ENCODE results near the gene MIB2. TPM values are rescaled to one million over a fixed set of nuclear protein-coding genes. Genes with fewer than 3 reads are reported as not detected.
A peak's percentile ranks its signal among the peaks of the same experiment; 100 is the strongest.
"Not testable (repeated sequence)": the region's sequence is repeated elsewhere in the genome, so short reads cannot be mapped to it uniquely, and the experiment has no call there.

The MIB2 gene
- total and polyA plus RNA-seq, 8 donors = 21.5 to 871 (median 137) TPM

DNA sequence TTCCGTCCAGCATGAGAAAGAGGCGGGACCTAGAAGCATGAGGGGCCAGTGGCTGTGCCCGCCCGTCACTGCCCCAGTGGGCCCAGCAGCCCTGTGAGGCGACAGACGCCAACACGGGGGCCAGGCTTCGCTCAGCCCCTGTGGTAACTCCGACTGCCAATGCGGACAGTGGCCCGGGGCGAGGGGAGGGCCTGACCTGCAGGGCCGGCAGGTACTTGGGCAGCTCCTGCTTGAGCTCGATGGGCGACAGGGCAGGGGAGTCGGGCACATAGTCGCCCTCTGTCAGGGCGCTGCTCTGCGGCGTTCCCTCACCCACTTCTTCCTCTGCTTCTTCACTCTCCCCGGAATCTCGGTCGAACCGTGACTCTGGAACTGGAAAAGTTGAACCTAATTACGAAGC is 24.8 kb downstream of the MIB2 start:
- H3K4me3 ChIP-seq; H3K27me3 ChIP-seq; H3K9me3 ChIP-seq; DNase-seq; intact Hi-C loops (cut with DNase I; ENCODE audit: low total_unique reads); H3K4me1 ChIP-seq; H3K27ac ChIP-seq: not testable (repeated sequence)
- WGBS, 5 donors = 84 to 98% (median 93%) methylated on average over 7 to 13 of the region's 25 CpGs; no CpG with 5 or more reads in 1 of the 5 donors
- peaks cover 15 to 64% (median 41%) of the 10 kb centered on the region in 4 donors for H3K36me3 ChIP-seq

DNA sequence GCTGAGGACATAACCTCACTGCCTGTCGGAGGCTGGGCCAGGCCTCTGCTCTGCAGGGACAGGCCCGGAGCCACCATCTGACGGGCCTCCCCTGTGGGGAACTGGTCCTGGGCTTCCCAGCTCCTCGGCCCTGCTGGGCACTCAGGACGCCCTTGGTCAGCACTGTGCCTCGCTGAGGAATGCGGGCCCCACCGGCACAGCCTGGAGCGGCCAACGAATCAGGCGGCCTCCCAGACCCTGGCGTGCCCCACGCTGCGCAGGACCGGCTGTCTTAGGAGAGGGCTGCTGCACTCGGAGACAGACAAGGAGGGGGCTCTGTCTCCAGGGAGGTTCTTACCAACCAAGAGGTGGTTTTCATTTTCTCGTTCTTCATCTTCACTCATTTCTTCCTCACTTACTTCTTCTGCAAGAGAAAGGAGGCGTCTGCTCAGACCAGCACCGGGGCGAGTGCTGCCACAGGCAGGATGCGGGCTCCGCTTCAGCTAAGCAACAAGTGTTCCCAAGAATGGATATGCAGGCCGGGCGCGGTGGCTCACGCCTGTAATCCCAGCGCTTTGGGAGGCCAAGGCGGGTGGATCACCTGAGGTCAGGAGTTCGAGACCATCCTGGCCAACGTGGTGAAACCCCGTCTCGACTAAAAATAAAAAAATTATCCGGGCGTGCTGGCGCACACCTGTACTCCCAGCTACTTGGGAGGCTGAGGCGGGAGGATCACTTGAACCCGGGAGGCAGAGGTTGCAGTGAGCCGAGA is 25.6 kb downstream of the MIB2 start:
- intact Hi-C loops (cut with DNase I; ENCODE audit: low total_unique reads); H3K27ac ChIP-seq; H3K27me3 ChIP-seq; H3K4me1 ChIP-seq; H3K9me3 ChIP-seq; DNase-seq; H3K4me3 ChIP-seq: not testable (repeated sequence)
- peaks cover 19 to 69% (median 44%) of the 10 kb centered on the region in 4 donors for H3K36me3 ChIP-seq
- WGBS, 5 donors = 94 to 97% (median 94%) methylated on average over 20 to 32 of the region's 38 CpGs

DNA sequence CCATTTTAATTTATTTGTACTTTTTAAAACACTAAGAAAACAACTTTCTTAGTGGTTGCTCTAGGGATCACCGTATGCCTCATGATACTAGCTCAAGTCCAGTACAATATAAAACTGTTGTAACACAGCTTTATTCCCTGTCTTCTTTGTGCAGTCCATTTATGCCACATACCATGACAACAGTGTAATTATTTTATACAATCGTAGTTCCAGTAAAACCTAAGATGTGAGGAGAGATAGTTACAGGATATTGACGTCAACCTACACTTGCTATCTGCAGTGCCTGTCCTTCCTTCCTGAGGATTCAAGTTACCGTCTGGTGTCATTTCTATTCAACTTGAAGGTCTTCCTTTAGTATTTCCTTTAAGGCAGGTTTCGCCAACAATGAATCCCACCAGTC is 31.0 kb downstream of the MIB2 start:
- H3K27me3 ChIP-seq; intact Hi-C loops (cut with DNase I; ENCODE audit: low total_unique reads); H3K27ac ChIP-seq; DNase-seq; H3K4me1 ChIP-seq; H3K9me3 ChIP-seq; H3K4me3 ChIP-seq: not testable (repeated sequence)
- 84 to 93% (median 89%) methylated on average over 3 to 5 of the region's 5 CpGs for WGBS, 5 donors
- peaks cover 39 to 74% (median 58%) of the 10 kb centered on the region in 4 donors for H3K36me3 ChIP-seq

DNA sequence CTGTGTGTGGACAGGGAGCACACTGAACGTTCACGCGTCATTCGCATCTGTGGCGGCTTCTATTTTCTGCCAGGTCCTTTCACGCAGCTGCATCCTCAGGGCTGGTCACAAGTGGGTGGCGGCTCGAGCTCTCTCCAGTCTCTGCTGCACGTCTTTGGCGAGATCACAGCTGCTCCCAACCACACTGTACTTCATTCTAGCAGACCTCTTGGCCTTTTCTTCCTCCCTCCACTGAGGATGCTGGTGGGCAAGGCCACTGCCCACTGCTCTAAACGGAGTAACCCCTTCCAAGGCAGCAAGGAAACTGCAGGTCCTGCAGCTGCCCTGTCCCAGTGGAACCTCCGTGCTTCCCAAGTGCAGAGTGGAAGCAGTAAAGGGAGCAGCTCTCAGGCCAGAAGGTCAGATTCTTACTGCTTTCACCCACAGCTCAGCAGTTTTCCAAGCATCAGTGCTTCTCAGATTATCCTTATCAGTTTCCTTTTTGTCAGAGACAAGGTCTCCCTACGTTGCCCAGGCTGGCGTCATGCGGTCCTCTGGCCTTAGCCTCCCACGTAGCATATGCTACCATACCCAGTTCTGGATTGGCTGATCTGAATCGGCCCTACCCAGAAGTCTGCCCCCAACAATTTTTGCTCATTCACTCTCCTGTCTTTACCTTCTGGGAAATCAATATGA is 32.4 kb downstream of the MIB2 start:
- peaks cover 51 to 83% (median 69%) of the 10 kb centered on the region in 4 donors for H3K36me3 ChIP-seq
- H3K27ac ChIP-seq; intact Hi-C loops (cut with DNase I; ENCODE audit: low total_unique reads); H3K27me3 ChIP-seq; H3K4me1 ChIP-seq; H3K9me3 ChIP-seq; H3K4me3 ChIP-seq: not testable (repeated sequence)
- WGBS, 5 donors = 88 to 93% (median 91%) methylated on average over 17 of the region's 17 CpGs
- DNase-seq = peak in 1 of 2 donors; percentile 18

DNA sequence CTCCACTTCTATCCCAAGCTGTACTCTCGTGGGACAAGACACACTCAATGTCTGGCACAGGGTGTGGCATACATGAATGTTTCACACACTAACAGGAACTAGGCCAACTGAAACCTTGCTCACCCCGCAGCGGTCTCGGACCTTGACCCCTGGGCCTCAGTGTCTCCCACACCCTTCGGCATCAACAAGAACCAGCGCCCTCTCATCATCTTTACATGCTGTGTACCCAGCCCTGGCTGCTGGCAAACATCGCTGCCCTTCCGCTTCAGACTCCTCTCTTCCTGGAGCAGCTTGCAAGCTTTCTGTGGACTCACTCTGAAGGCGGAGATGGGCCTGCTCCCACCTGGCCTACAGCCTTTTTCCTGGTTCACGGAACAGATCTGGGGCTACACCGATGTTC is 33.0 kb downstream of the MIB2 start:
- H3K36me3 ChIP-seq = peaks cover 57 to 88% (median 75%) of the 10 kb centered on the region in 4 donors
- H3K27ac ChIP-seq; H3K9me3 ChIP-seq; H3K27me3 ChIP-seq; H3K4me1 ChIP-seq; intact Hi-C loops (cut with DNase I; ENCODE audit: low total_unique reads); H3K4me3 ChIP-seq: not testable (repeated sequence)
- 63 to 94% (median 89%) methylated on average over 11 of the region's 11 CpGs for WGBS, 5 donors
- DNase-seq = peak in 1 of 2 donors; percentile 42

DNA sequence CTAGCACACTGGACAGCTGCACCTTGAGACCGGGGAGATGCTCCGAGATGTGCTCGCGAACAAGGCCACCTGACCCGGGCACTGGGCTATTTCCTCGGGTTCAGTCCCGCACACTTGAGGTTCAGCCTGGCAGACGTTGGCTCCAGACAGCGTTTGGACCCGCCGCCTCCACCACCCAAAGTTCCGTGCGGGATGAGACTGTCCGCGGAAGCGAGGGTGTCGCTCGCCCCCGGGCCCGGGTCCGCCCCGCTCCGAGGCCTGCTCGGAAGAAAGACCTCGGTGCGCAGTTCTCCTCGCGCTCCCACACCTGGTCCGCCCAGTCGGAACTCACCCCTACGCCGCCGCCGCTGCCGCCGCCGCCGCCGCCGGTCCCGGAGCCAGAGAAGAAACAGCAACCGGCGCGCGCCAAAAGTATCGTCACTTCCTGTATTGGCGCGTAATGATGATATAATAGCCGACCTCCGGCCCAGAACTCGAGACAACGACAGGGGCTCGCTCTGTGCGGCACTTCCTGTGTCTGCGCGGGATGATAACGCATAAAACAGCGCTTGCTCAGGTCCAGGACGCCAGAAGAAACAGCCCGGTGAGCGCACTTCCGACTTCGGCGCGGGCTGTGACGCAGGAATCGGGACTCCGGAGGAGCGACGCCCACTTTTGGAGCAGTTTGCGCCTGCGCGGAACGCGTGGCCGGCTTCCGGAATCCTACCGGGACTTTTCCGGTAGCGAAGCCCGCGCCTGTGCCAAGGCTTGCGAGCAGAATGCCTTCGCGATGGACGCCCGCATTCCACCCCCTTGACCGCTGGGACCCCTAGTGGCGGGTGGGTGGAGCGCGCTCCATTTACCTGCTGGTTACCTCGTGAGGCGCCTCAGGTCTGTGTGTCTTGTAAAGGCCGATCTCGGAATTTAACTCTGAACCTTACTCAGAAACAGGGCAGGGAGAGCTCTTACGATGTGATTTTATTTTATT is 43.6 kb downstream of the MIB2 start, which contains the start of gene CDK11B:
Gene CDK11B, minus strand, starts transcription at position 422 of the 967 bp plus-strand sequence. CDS start 1,519 bp downstream, outside the sequence.
- intact Hi-C loops (cut with DNase I; ENCODE audit: low total_unique reads); H3K9me3 ChIP-seq; H3K27me3 ChIP-seq: not testable (repeated sequence)
- 0 to 1% (median 0%) methylated on average over 24 to 65 of the region's 96 CpGs for WGBS, 5 donors
- DNase-seq = peak; percentile 92 to 99
- Histone ChIP-seq H3K4me1 (peaks cover 0 to 43% (median 25%) of the 10 kb centered on the region in 4 donors), H3K36me3 (peaks cover 19 to 42% (median 39%) of the 10 kb centered on the region in 4 donors), H3K4me3 (peak within 1 kb of the TSS; percentile 63 to 68 (median 66)), H3K27ac (peak within 1 kb of the TSS; percentile 90 to 100 (median 99))
- TF ChIP-seq, protein P1, sequence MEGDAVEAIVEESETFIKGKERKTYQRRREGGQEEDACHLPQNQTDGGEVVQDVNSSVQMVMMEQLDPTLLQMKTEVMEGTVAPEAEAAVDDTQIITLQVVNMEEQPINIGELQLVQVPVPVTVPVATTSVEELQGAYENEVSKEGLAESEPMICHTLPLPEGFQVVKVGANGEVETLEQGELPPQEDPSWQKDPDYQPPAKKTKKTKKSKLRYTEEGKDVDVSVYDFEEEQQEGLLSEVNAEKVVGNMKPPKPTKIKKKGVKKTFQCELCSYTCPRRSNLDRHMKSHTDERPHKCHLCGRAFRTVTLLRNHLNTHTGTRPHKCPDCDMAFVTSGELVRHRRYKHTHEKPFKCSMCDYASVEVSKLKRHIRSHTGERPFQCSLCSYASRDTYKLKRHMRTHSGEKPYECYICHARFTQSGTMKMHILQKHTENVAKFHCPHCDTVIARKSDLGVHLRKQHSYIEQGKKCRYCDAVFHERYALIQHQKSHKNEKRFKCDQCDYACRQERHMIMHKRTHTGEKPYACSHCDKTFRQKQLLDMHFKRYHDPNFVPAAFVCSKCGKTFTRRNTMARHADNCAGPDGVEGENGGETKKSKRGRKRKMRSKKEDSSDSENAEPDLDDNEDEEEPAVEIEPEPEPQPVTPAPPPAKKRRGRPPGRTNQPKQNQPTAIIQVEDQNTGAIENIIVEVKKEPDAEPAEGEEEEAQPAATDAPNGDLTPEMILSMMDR (IDR thresholded peaks at IDR 0.05) = peak in 2 of 7 experiments; percentile 10
- peak in 2 of 3 donors; percentile 81 to 84 for TF ChIP-seq POLR2AphosphoS5 (IDR thresholded peaks at IDR 0.05)

DNA sequence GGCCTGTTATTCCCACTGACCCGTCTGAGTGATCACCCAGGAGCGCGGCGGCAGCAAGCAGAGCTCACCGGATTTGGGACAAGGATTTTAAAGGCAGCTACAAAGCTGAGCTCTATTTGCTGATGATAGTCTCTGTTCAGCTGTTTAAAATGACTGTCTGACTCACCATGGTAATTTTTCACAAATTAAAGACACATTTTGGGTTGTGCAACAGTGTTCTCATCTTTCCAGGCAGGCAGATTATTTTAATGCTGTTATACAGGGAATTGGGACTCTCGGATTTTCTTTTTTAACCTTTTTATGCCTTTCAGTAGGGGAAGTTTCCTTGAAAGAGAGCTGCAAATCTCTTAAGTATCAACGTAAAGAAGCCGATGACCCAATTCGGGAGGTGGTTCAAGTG is 47.1 kb downstream of the MIB2 start:
- H3K27me3 ChIP-seq; H3K4me3 ChIP-seq; H3K9me3 ChIP-seq; DNase-seq; intact Hi-C loops (cut with DNase I; ENCODE audit: low total_unique reads): not testable (repeated sequence)
- 46 to 84% (median 68%) methylated on average over 3 to 9 of the region's 9 CpGs for WGBS, 5 donors
- peaks cover 18 to 42% (median 35%) of the 10 kb centered on the region in 4 donors for H3K36me3 ChIP-seq
- peaks cover 0 to 23% (median 8%) of the 10 kb centered on the region in 4 donors for H3K4me1 ChIP-seq
- peak overlapping the region in 3 of 5 donors; percentile 56 to 65 (median 57) for H3K27ac ChIP-seq

DNA sequence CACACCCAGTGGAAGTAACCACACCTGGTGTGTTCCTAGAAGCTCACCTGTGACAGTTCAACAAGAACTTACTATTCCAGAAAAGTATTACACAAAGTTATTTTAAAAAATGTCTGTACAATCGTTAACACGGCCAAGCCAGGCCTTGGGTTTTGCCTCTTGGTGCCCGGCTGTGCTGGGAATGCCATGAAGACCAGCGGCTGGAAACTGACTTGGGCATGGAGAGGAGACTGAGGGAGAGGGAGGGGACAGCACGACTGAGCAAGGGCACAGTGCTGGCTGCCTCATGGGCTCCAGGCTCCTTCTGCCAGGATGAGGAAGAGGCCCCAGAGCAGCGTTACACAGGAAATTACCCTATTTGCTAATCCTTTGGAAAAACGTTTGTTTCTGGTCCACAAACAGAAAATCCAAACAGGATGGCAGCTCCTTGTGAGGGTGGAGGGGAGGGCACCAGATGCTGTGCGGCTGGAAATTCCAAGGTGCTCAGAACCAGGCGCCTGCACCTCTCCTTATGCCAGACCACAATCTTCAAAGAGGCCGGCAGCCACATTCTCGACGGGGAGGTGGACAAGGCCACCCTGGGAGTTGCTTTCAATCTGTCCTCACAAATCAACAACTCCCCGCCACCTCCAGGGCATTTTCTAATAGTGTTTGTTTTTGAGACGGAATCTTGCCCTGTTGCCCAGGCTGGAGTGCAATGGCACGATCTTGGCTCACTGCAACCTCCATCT is 47.7 kb downstream of the MIB2 start:
- H3K4me3 ChIP-seq; DNase-seq; H3K27me3 ChIP-seq; intact Hi-C loops (cut with DNase I; ENCODE audit: low total_unique reads); H3K9me3 ChIP-seq: not testable (repeated sequence)
- Histone ChIP-seq H3K36me3 (peaks cover 18 to 48% (median 40%) of the 10 kb centered on the region in 4 donors), H3K4me1 (peaks cover 0 to 19% (median 5%) of the 10 kb centered on the region in 4 donors), H3K27ac (peak overlapping the region in 4 of 5 donors; percentile 24 to 65 (median 56))
- 59 to 69% (median 63%) methylated on average over 10 to 15 of the region's 15 CpGs for WGBS, 5 donors

DNA sequence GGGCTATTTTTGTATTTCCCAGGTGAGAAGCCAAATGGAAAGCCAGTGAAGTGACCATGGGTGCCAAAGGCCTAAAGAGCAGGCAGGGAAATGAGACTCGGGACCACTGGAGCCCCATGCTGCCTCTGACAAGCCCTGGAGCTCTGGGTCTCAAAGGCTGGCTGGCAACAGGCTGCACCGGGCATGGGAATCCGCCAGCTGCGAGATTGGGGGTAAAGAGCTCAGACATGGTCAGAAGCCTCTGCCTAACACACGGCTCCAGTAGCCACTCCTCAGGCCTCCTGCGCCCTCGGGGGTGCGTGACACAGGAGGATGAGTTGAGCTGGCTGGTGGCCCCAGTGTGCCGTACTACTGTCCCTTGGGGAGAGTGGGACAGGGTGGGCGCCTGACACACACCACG is 49.0 kb downstream of the MIB2 start:
- intact Hi-C loops (cut with DNase I; ENCODE audit: low total_unique reads); H3K9me3 ChIP-seq; H3K27me3 ChIP-seq; DNase-seq; H3K27ac ChIP-seq; H3K4me3 ChIP-seq: not testable (repeated sequence)
- Histone ChIP-seq H3K36me3 (peaks cover 19 to 60% (median 52%) of the 10 kb centered on the region in 4 donors), H3K4me1 (peaks cover 0 to 17% (median 4%) of the 10 kb centered on the region in 4 donors)
- 60 to 77% (median 76%) methylated on average over 2 to 6 of the region's 11 CpGs; no CpG with 5 or more reads in 1 of the 5 donors for WGBS, 5 donors

All from stomach (tissue), 9 donors.